Liver (tissue), 9 donors: ENCODE results near the gene SLC38A11. TPM values are rescaled to one million over a fixed set of nuclear protein-coding genes. Genes with fewer than 3 reads are reported as not detected.

ENCODE experiments used
- DNase-seq: peaks from one replicate; pipeline ENCODE4 v3.0.0-alpha.2; 2017; ENCODE audit warnings: low spot score
- H3K27ac ChIP-seq, 2 donors: one replicate each; pipeline ENCODE4 v1.7.0; 2013; ENCODE audit warnings: inconsistent platforms in 2 of 2, low read length in 2 of 2, control low read depth in 1 of 2, low read depth in 1 of 2, mild to moderate bottlenecking in 1 of 2
- H3K27me3 ChIP-seq, 4 donors: one replicate each; pipeline versions ENCODE4 v1.6.1 to v1.7.0; 2013; ENCODE audit warnings: low read length in 3 of 4, inconsistent platforms in 1 of 4, mild to moderate bottlenecking in 1 of 4, moderate library complexity in 1 of 4; ENCODE audit not compliant: control insufficient read depth in 4 of 4, insufficient read depth in 4 of 4
- H3K36me3 ChIP-seq, 4 donors: one replicate each; pipeline versions ENCODE4 v1.6.1 to v1.7.0; 2013; ENCODE audit warnings: low read length in 3 of 4, mild to moderate bottlenecking in 3 of 4, low read depth in 1 of 4, moderate library complexity in 1 of 4; ENCODE audit not compliant: control insufficient read depth in 4 of 4, insufficient read depth in 3 of 4
- H3K4me1 ChIP-seq, 4 donors: one replicate each; pipeline versions ENCODE4 v1.6.1 to v1.7.0; 2013; ENCODE audit warnings: low read length in 3 of 4, mild to moderate bottlenecking in 3 of 4, moderate library complexity in 1 of 4; ENCODE audit not compliant: control insufficient read depth in 4 of 4, insufficient read depth in 4 of 4
- H3K4me3 ChIP-seq, 3 donors: one replicate each; pipeline versions ENCODE4 v1.6.1 to v1.7.0; 2013; ENCODE audit warnings: low read length in 3 of 3, control low read depth in 1 of 3, low read depth in 1 of 3, mild to moderate bottlenecking in 1 of 3
- H3K9ac ChIP-seq, 2 donors: one replicate each; pipeline ENCODE4 v1.7.0; 2013; ENCODE audit warnings: low read length in 2 of 2, mild to moderate bottlenecking in 2 of 2, moderate library complexity in 2 of 2, control low read depth in 1 of 2, low read depth in 1 of 2
- H3K9me3 ChIP-seq, 4 donors: one replicate each; pipeline versions ENCODE4 v1.6.1 to v1.7.0; 2013; ENCODE audit warnings: low read length in 3 of 4; ENCODE audit not compliant: control insufficient read depth in 4 of 4
- FOXA1 ChIP-seq: IDR thresholded peaks from 2 replicates; pipeline ENCODE4 v1.6.1; 2016; ENCODE audit warnings: antibody characterized with exemption
- FOXA2 ChIP-seq: IDR thresholded peaks from 2 replicates; pipeline ENCODE4 v1.6.1; 2016; ENCODE audit warnings: antibody characterized with exemption
- HNF4A ChIP-seq, 2 donors: conservative IDR thresholded peaks; 2 replicates each; pipeline ENCODE4 v1.6.1; 2016; ENCODE audit warnings: antibody characterized with exemption in 2 of 2, mild to moderate bottlenecking in 2 of 2
- JUND ChIP-seq, 2 donors: IDR thresholded peaks; 2 replicates each; pipeline ENCODE4 v1.6.1; 2016; ENCODE audit warnings: antibody characterized with exemption in 2 of 2
- RXRA ChIP-seq, 2 donors: IDR thresholded peaks; 2 replicates each; pipeline ENCODE4 v1.6.1; 2017 to 2018; ENCODE audit warnings: antibody characterized with exemption in 2 of 2, mild to moderate bottlenecking in 1 of 2
- ZBTB33 ChIP-seq: IDR thresholded peaks from 2 replicates; pipeline ENCODE4 v1.6.1; 2016; ENCODE audit warnings: antibody characterized with exemption
- WGBS: extraction: QIAGEN DNeasy Blood & Tissue Kit; methylation state at CpG from one replicate; pipeline ENCODE4 v1.1.7; 2013; 5-methylcytosine and 5-hydroxymethylcytosine counted together
- polyA plus RNA-seq, 2 donors: library from polyadenylated mRNA; stranded (reverse) in 1 of 2; unstranded in 1 of 2; fragments of 200-250 nt in 1 of 2; fragments of >200 nt in 1 of 2; fragmentation: Nextera tagmentation in 1 of 2; extraction: Ambion mirVana in 1 of 2; gene quantifications; one replicate each; pipeline versions ENCODE4 v1.2.1 to v1.2.3, GENCODE V29; 2013 to 2015
- total RNA-seq, 2 donors: library from RNA; depleted of rRNA; stranded (reverse); fragments of >200 nt; gene quantifications; one replicate each; pipeline ENCODE4 v1.2.3, GENCODE V29; 2014
- donor health status: healthy.
- donor health status: healthy.
- donor health status: healthy.
- donor health status: healthy.
- donor health status: healthy.

The SLC38A11 gene
- total and polyA plus RNA-seq, 4 donors, result 0.54 to 3.3 (median 2.3) TPM

- peak; percentile 57 for TF ChIP-seq ZBTB33
- peak; percentile 89 to 90 for TF ChIP-seq HNF4A (conservative IDR thresholded peaks at IDR 0.05)
Observed at GRCh38 chr2:164875334-164876205, 79.8 kb downstream of the SLC38A11 start (continued).

GRCh38 chr2:164873210-164873908 is 82.0 kb downstream of the SLC38A11 start:
- Histone ChIP-seq H3K9ac (no peak overlapping the region), H3K27ac (no peak overlapping the region), H3K4me3 (no peak overlapping the region), H3K36me3 (no peaks in the 10 kb centered on the region), H3K9me3 (no peaks in the 10 kb centered on the region), H3K4me1 (peaks cover 10 to 60% (median 46%) of the 10 kb centered on the region in 4 donors), H3K27me3 (no peaks in the 10 kb centered on the region)
- WGBS, result 63% methylated on average over 9 of the region's 9 CpGs
- TF ChIP-seq RXRA (IDR thresholded peaks at IDR 0.05) (peak in 1 of 2 donors; percentile 4), HNF4A (conservative IDR thresholded peaks at IDR 0.05) (no peak), JUND (IDR thresholded peaks at IDR 0.05) (no peak), FOXA1 (no peak)
- no peak for DNase-seq

- Histone ChIP-seq H3K4me3 (no peak overlapping the region), H3K36me3 (no peaks in the 10 kb centered on the region), H3K4me1 (peaks cover 8 to 51% (median 30%) of the 10 kb centered on the region in 4 donors), H3K27me3 (no peaks in the 10 kb centered on the region), H3K9me3 (no peaks in the 10 kb centered on the region), H3K9ac (no peak overlapping the region), H3K27ac (no peak overlapping the region)
- TF ChIP-seq FOXA2, result no peak
- peak in 1 of 2 donors; percentile 12 for TF ChIP-seq HNF4A (conservative IDR thresholded peaks at IDR 0.05)
- no peak for DNase-seq
- WGBS, result 29% methylated on average over 2 of the region's 2 CpGs
Observed at GRCh38 chr2:164871404-164871803, 83.9 kb downstream of the SLC38A11 start.

DNA sequence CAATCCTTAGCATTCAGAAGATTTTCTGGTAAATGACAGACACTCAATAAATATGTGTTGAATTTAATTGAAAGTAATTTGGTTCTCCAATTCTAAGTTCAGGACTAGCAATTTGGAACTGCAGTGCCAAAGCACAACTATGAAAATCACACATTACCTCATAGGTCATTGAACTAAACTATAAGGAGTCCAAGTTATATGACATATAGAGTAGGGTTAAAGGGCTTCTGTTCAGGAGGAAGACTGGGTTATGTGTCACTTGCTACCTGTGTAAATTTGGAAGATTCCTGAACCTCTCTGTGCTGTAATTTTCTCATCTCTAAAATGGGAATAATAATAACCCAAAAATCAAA is 85.9 kb downstream of the SLC38A11 start:
- Histone ChIP-seq H3K4me1 (peaks cover 5 to 42% (median 26%) of the 10 kb centered on the region in 4 donors), H3K27ac (peak overlapping the region in 1 of 2 donors; percentile 1), H3K9ac (no peak overlapping the region), H3K4me3 (no peak overlapping the region), H3K27me3 (no peaks in the 10 kb centered on the region), H3K9me3 (no peaks in the 10 kb centered on the region), H3K36me3 (no peaks in the 10 kb centered on the region)
- no peak for DNase-seq
- TF ChIP-seq HNF4A (conservative IDR thresholded peaks at IDR 0.05) (peak; percentile 3 to 56), JUND (IDR thresholded peaks at IDR 0.05) (peak in 1 of 2 donors; percentile 6), FOXA1 (no peak), RXRA (IDR thresholded peaks at IDR 0.05) (peak in 1 of 2 donors; percentile 41)
